Stimulated activated CD4-positive, alpha-beta T cell treated with anti-CD3 and anti-CD28 coated beads, Interleukin-2, amount 100 ng/mL, for 24 hours (primary cell): ENCODE measurements around the gene DENND1B.

Experiments
- DNase-seq, 2 donors: peaks; one replicate each; pipeline ENCODE4 v3.0.0-alpha.2; 2020

Gene DENND1B

DNA sequence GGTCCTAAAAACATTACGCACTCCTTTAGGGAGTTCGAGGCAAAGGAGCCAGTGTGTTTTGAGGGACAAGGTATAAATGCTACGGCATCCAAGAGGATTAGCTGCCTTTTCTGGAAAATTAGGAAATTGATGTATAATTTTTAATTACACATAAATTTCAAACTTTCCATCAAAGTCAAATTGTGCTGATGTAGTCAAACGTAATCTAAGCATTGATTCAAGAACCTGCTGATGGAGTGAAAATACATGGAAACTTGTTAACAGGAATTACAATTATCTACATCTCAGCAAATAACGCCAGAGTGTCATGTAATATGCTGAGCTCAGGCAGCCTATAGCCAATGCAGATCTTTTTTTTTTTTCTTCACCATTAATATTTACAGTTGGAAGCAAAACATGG lies 312.7 kb downstream of the DENND1B start:
- no peak for DNase-seq
